ENCODE results near the gene POLR3H. TPM values are rescaled to one million over a fixed set of nuclear protein-coding genes. Genes with fewer than 3 reads are reported as not detected.

POLR3H gene
- total RNA-seq, 1 experiment from 2014 or later, result 14.7 TPM

GRCh38 chr22:41479671-41480396 lies 64.4 kb downstream of the POLR3H start:
- Histone ChIP-seq H3K27ac (no peak overlapping the region), H3K27me3 (no peaks in the 10 kb centered on the region), H3K4me3 (no peak overlapping the region), H3K9me3 (replicated peaks) (no peaks in the 10 kb centered on the region), H3K4me1 (no peaks in the 10 kb centered on the region), H3K36me3 (no peaks in the 10 kb centered on the region)
- DNase-seq, result no peak

- no peaks in the 10 kb centered on the region for H3K36me3 ChIP-seq
Measured at GRCh38 chr22:41478891-41479521, 65.3 kb downstream of the POLR3H start.

GRCh38 chr22:41478473-41478872 lies 65.8 kb downstream of the POLR3H start:
- Histone ChIP-seq H3K36me3 (no peaks in the 10 kb centered on the region), H3K27me3 (no peaks in the 10 kb centered on the region), H3K27ac (no peak overlapping the region), H3K9me3 (replicated peaks) (no peaks in the 10 kb centered on the region), H3K4me3 (no peak overlapping the region), H3K4me1 (no peaks in the 10 kb centered on the region)
- DNase-seq, result no peak

More at GRCh38 chr22:41478891-41479521, 65.3 kb downstream of the POLR3H start:
- Histone ChIP-seq H3K27ac (no peak overlapping the region), H3K4me3 (no peak overlapping the region), H3K9me3 (replicated peaks) (no peaks in the 10 kb centered on the region), H3K4me1 (no peaks in the 10 kb centered on the region), H3K27me3 (no peaks in the 10 kb centered on the region)
- no peak for DNase-seq

Other genes with a start within 250 kb of the POLR3H start
- 26.9 and 27.7 TPM in 2 replicates for gene ZC3H7B, start 242.9 kb downstream of the POLR3H start, total RNA-seq (2014; rRNA removed; shearing (Covaris generic))
- 6.0 and 7.4 TPM in 2 replicates for gene TEF, start 162.5 kb downstream of the POLR3H start, total RNA-seq (2014; rRNA removed; shearing (Covaris generic))
- 18.2 and 19.5 TPM in 2 replicates for gene TOB2, start 97.7 kb downstream of the POLR3H start, total RNA-seq (2014; rRNA removed; shearing (Covaris generic))
- 98.8 and 106 TPM in 2 replicates for gene PHF5A, start 75.8 kb downstream of the POLR3H start, total RNA-seq (2014; rRNA removed; shearing (Covaris generic))
- 50.5 and 51.8 TPM in 2 replicates for gene ACO2, start 75.4 kb downstream of the POLR3H start, total RNA-seq (2014; rRNA removed; shearing (Covaris generic))
- 3.1 and 3.7 TPM in 2 replicates for gene CSDC2, start 16.5 kb upstream of the POLR3H start, total RNA-seq (2014; rRNA removed; shearing (Covaris generic))
- gene PMM1, start 45.4 kb upstream of the POLR3H start, total RNA-seq (2014; rRNA removed; shearing (Covaris generic)), result 9.9 and 10.3 TPM in 2 replicates
- 21.4 and 22.1 TPM in 2 replicates for gene DESI1, start 76.6 kb upstream of the POLR3H start, total RNA-seq (2014; rRNA removed; shearing (Covaris generic))
- 528 and 532 TPM in 2 replicates for gene XRCC6, start 76.8 kb upstream of the POLR3H start, total RNA-seq (2014; rRNA removed; shearing (Covaris generic))
- gene SNU13, start 144.4 kb upstream of the POLR3H start, total RNA-seq (2014; rRNA removed; shearing (Covaris generic)), result 133 and 136 TPM in 2 replicates
- gene MEI1, start 155.0 kb upstream of the POLR3H start, total RNA-seq (2014; rRNA removed; shearing (Covaris generic)), result not detected in 2 replicates

Measured in SJCRH30 (cell line).